HCEC 1CT (cell line): ENCODE measurements around the gene BCL11B.

Experiments
- DNase-seq: peaks from one replicate; pipeline ENCODE4 v3.0.0-alpha.2; 2017

BCL11B gene

GRCh38 chr14:99252940-99253868 lies 18.8 kb downstream of the BCL11B start:
- no peak for DNase-seq

GRCh38 chr14:99252443-99252939 lies 19.5 kb downstream of the BCL11B start:
- no peak for DNase-seq

GRCh38 chr14:99251721-99252120 lies 20.3 kb downstream of the BCL11B start:
- DNase-seq, result no peak

- DNase-seq, result no peak
Measured at GRCh38 chr14:99250636-99251208, 21.3 kb downstream of the BCL11B start.

- no peak for DNase-seq
Measured at GRCh38 chr14:99249389-99249788, 22.6 kb downstream of the BCL11B start.

- no peak for DNase-seq
Measured at GRCh38 chr14:99248761-99249171, 23.2 kb downstream of the BCL11B start.

- no peak for DNase-seq
Measured at GRCh38 chr14:99247772-99248171, 24.2 kb downstream of the BCL11B start.

- no peak for DNase-seq
Measured at GRCh38 chr14:99247101-99247729, 24.8 kb downstream of the BCL11B start.

GRCh38 chr14:99246536-99247097 lies 25.4 kb downstream of the BCL11B start:
- no peak for DNase-seq

GRCh38 chr14:99245564-99246511 lies 26.2 kb downstream of the BCL11B start:
- no peak for DNase-seq

GRCh38 chr14:99244941-99245563 lies 26.9 kb downstream of the BCL11B start:
- no peak for DNase-seq

GRCh38 chr14:99244367-99244901 lies 27.6 kb downstream of the BCL11B start:
- no peak for DNase-seq

GRCh38 chr14:99242816-99243721 lies 28.9 kb downstream of the BCL11B start:
- no peak for DNase-seq

- DNase-seq, result no peak
Measured at GRCh38 chr14:99242238-99242637, 29.8 kb downstream of the BCL11B start.

- no peak for DNase-seq
Measured at GRCh38 chr14:99241325-99242010, 30.5 kb downstream of the BCL11B start.

GRCh38 chr14:99240627-99241324 lies 31.2 kb downstream of the BCL11B start:
- DNase-seq, result no peak

- no peak for DNase-seq
Measured at GRCh38 chr14:99239661-99240092, 32.3 kb downstream of the BCL11B start.

- DNase-seq, result no peak
Measured at GRCh38 chr14:99238216-99238615, 33.8 kb downstream of the BCL11B start.

GRCh38 chr14:99237288-99237687 lies 34.7 kb downstream of the BCL11B start:
- no peak for DNase-seq
